GM12891 (cell line): ENCODE data around the gene ABCF1.

Experiments used
- DNase-seq: peaks from one replicate; pipeline ENCODE4 v3.0.0; 2011; ENCODE audit warnings: low spot score; ENCODE audit not compliant: insufficient read length
- FAIRE-seq: peaks from 2 replicates; lab custom pipeline; 2011; peaks lifted over from hg19 to GRCh38; lab: Jason Lieb, UNC
- PAX5 ChIP-seq: IDR thresholded peaks from 2 replicates; pipeline ENCODE4 v1.6.1; 2011; ENCODE audit warnings: low read length, moderate library complexity, mild to moderate bottlenecking; ENCODE audit not compliant: insufficient read depth, severe bottlenecking
- POLR2A ChIP-seq: IDR thresholded peaks from 2 replicates; pipeline ENCODE4 v1.6.1; 2011; ENCODE audit warnings: low read depth, low read length, control low read depth
- POLR2AphosphoS5 ChIP-seq: IDR thresholded peaks from 2 replicates; pipeline ENCODE4 v1.6.1; 2011; ENCODE audit warnings: low read depth, low read length, control low read depth
- POU2F2 ChIP-seq: IDR thresholded peaks from 2 replicates; pipeline ENCODE4 v1.6.1; 2011; ENCODE audit warnings: low read depth, mild to moderate bottlenecking, control low read depth, low read length, moderate library complexity
- SPI1 ChIP-seq: IDR thresholded peaks from 2 replicates; pipeline ENCODE4 v1.6.1; 2011; ENCODE audit warnings: low read depth, low read length, control low read depth
- TAF1 ChIP-seq: IDR thresholded peaks from 2 replicates; pipeline ENCODE4 v1.6.1; 2011; ENCODE audit warnings: low read depth, low read length, control low read depth

ABCF1 gene

GRCh38 chr6:30578051-30578450, 6.8 kb downstream of the ABCF1 start:
- FAIRE-seq (no peak), DNase-seq (no peak)
- TF ChIP-seq POLR2AphosphoS5: no peak
- TF ChIP-seq POLR2A: no peak
- TF ChIP-seq POU2F2: no peak
- TF ChIP-seq SPI1: no peak
- TF ChIP-seq TAF1: no peak
- no peak for TF ChIP-seq PAX5

- no peak for TF ChIP-seq PAX5
- TF ChIP-seq POU2F2: no peak
- 0 out of 2 replicates have a peak, but pooled peaks have one; percentile 15 for TF ChIP-seq POLR2A
- no peak for TF ChIP-seq SPI1
- TF ChIP-seq TAF1: no peak
- no peak for FAIRE-seq
- DNase-seq: no peak
Observed at GRCh38 chr6:30583921-30584320, 12.7 kb downstream of the ABCF1 start.

- TF ChIP-seq TAF1: no peak
- TF ChIP-seq PAX5: no peak
- no peak for FAIRE-seq
- DNase-seq: no peak
Observed at GRCh38 chr6:30589754-30590358, 18.6 kb downstream of the ABCF1 start.

GRCh38 chr6:30590509-30590908, 19.3 kb downstream of the ABCF1 start:
- FAIRE-seq: no peak
- no peak for TF ChIP-seq POLR2A
- no peak for TF ChIP-seq PAX5
- no peak for TF ChIP-seq TAF1
- TF ChIP-seq POLR2AphosphoS5: no peak
- TF ChIP-seq POU2F2: no peak
- no peak for DNase-seq

GRCh38 chr6:30591008-30591407, 19.8 kb downstream of the ABCF1 start:
- no peak for FAIRE-seq
- no peak for DNase-seq
- no peak for TF ChIP-seq TAF1
- TF ChIP-seq SPI1: no peak
- TF ChIP-seq PAX5: no peak
- no peak for TF ChIP-seq POU2F2
- no peak for TF ChIP-seq POLR2A
- no peak for TF ChIP-seq POLR2AphosphoS5

- FAIRE-seq: no peak
- TF ChIP-seq TAF1 (no peak), POLR2A (no peak), PAX5 (no peak), POU2F2 (no peak), POLR2AphosphoS5 (no peak), SPI1 (no peak)
- DNase-seq: no peak
Observed at GRCh38 chr6:30592287-30592686, 21.0 kb downstream of the ABCF1 start.

- DNase-seq: peak; percentile 55
Observed at GRCh38 chr6:30597315-30598144, 26.3 kb downstream of the ABCF1 start.

GRCh38 chr6:30598912-30599624, 27.8 kb downstream of the ABCF1 start:
- DNase-seq: no peak
- FAIRE-seq: no peak
- TF ChIP-seq SPI1: no peak
- no peak for TF ChIP-seq PAX5
- no peak for TF ChIP-seq POLR2AphosphoS5
- TF ChIP-seq TAF1: no peak
- 0 out of 2 replicates have a peak, but pooled peaks have one; percentile 25 for TF ChIP-seq POLR2A
- no peak for TF ChIP-seq POU2F2

More at GRCh38 chr6:30597315-30598144, 26.3 kb downstream of the ABCF1 start:
- peak; percentile 88 for FAIRE-seq

- TF ChIP-seq POU2F2 (no peak), PAX5 (no peak), TAF1 (no peak), SPI1 (no peak), POLR2AphosphoS5 (no peak)
- DNase-seq (no peak), FAIRE-seq (no peak)
Observed at GRCh38 chr6:30599625-30600324, 28.5 kb downstream of the ABCF1 start.

- peak; percentile 22; the same call in 1 of the 2 replicates for TF ChIP-seq POLR2AphosphoS5
- TF ChIP-seq TAF1: no peak
- DNase-seq (no peak), FAIRE-seq (no peak)
Observed at GRCh38 chr6:30600451-30600961, 29.3 kb downstream of the ABCF1 start.
